RPMI8226 (cell line): Measurements from ENCODE around the gene CFAP46.

Source experiments
- DNase-seq: peaks from one replicate; pipeline ENCODE4 v3.0.0-alpha.2; 2015

The CFAP46 gene

GRCh38 chr10:132879408-132880127 is 62.8 kb downstream of the CFAP46 start:
- DNase-seq, result no peak

- no peak for DNase-seq
These were observed 63.5 kb downstream of the CFAP46 start for GRCh38 chr10:132878730-132879407.

GRCh38 chr10:132878091-132878729 is 64.2 kb downstream of the CFAP46 start:
- no peak for DNase-seq

DNA sequence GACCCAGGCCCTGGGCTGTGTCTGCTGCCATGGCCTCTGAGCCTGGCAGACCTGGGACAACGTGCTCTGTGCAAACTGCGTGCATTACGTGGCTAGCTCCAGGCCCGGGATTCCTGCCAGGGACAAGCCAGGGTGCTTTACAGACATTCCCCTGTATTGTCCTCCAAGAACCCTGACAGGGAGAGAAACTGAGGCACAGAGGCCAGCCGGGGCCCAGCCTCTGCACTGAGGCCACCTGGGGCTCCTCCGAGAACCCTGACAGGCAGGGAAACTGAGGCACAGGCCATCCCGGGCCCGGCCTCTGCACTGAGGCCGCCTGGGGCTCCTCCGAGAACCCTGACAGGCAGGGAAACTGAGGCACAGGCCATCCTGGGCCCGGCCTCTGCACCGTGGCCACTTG is 64.9 kb downstream of the CFAP46 start:
- DNase-seq, result no peak

DNA sequence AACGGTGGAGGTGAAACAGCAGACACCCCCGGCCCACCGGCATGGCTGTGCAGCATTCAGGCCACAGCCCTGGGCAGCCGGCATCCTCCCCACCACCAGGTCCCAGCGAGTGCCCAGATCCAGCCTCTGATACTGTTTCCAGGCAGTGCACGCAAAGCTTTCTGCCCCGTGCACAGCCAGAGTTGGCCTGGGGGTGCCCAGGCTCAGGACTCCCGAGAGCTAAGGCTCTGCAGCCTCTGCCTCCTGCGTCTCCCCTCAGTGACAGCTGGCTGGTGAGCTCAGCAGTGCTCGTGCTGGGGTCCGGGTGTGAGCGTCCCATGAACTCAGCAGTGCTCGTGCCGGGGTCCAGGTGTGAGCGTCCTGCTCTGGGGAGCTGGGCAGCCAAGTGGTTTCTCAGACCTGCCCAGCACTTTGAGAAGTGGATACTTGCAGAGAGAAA is 65.4 kb downstream of the CFAP46 start:
- DNase-seq, result no peak

GRCh38 chr10:132876131-132876860 is 66.1 kb downstream of the CFAP46 start:
- DNase-seq, result no peak

- no peak for DNase-seq
These were observed 66.9 kb downstream of the CFAP46 start for GRCh38 chr10:132875435-132875834.

GRCh38 chr10:132873395-132873794 is 69.0 kb downstream of the CFAP46 start:
- no peak for DNase-seq

GRCh38 chr10:132872658-132873057 is 69.7 kb downstream of the CFAP46 start:
- DNase-seq, result no peak

DNA sequence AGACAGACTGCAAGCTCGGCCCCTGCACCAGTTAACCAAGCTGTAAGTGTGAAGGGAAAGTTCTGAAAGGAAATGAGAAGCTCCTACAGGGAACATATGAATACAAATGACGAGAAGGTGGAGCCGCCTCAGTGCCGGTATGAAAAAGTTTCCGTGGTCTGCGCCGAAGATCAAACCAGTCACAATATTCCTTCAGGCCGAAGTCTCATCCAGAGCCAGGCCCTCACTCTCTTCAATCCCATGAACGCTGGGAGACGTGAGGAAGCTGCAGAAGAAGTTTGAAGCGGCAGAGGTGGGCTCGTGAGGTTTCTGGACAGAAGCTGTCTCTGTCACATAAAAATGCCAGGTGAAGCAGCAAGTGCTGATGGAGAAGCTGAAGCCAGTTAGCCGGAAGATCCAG is 71.9 kb downstream of the CFAP46 start:
- DNase-seq, result no peak

DNA sequence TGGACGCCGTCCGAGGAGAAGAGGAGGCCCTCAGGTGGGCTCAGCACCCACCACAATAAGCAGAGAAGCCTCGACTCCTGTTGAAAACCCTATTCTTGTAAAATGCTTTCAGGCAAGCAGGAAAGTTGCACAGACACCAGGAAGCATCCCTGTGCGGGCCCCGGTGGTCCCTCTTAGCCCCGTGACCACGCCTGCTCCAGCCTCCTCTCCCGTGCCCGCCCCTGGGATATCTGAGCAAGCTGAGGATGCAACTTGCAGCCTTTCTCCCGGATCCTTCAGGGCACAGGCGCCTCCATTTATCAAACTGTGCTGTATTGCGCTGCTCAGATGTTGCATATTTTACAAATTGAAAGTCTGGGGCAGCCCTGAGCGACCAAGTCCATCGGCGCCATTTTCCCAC is 72.7 kb downstream of the CFAP46 start:
- no peak for DNase-seq

DNA sequence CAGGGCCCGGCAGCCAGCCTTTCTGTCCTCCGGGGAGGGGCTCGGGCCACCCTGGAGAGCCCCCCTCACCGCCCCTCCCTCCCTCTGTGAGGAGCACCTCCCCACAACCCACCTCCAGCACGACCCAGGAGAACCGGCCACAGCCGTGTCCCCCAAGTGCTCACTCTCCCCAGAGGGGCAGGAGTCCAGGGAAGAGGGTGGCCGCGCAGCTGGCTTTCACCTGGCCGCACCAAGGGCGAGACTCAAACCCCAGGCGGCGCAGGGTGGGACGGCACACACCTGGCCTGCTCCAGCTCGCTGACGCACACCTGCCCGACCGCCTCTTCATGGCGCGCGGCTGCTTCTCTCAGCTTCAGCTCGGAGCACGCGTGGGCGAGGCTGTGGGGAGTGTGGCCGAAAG is 73.4 kb downstream of the CFAP46 start:
- DNase-seq, result no peak

DNA sequence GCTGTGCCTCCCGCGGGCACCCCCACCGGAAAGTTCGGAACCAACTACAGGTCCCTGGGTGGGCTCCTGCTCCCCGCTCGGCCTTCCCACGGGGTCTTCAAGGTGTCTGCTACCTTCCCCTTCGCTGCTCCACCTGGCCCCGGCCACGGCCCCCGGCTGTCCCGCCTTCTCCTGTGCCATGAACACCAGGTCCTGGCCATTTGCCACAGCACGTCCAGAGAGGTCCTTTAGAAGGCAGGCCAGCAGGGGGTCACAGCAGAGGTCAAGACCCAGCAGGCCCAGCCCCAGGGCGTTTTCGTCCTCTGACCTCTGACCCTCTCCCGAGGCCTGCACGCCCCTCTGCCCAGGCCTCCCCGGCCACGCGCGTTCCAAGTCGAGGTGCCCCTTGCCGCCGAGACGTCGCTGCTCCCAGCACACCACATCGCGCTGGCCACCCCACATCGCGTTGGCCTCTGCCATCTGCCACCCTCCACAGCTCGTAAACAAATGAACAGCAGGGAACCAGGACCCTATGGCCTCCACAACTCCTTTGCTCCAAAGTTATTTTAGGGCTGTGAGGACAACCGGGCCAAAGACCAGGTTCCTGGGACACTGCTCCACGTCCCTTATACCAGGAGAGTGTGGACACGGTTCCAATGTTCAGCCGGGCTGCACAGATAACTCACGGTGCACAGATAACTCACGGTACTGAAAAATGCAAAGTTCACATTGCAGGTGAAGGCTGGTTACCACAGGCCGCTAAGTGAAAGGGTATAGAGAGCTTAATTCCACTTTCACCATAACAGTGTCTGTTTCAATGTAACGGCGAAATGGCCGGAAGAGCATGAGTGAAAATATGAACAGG is 74.3 kb downstream of the CFAP46 start:
- DNase-seq, result no peak

DNA sequence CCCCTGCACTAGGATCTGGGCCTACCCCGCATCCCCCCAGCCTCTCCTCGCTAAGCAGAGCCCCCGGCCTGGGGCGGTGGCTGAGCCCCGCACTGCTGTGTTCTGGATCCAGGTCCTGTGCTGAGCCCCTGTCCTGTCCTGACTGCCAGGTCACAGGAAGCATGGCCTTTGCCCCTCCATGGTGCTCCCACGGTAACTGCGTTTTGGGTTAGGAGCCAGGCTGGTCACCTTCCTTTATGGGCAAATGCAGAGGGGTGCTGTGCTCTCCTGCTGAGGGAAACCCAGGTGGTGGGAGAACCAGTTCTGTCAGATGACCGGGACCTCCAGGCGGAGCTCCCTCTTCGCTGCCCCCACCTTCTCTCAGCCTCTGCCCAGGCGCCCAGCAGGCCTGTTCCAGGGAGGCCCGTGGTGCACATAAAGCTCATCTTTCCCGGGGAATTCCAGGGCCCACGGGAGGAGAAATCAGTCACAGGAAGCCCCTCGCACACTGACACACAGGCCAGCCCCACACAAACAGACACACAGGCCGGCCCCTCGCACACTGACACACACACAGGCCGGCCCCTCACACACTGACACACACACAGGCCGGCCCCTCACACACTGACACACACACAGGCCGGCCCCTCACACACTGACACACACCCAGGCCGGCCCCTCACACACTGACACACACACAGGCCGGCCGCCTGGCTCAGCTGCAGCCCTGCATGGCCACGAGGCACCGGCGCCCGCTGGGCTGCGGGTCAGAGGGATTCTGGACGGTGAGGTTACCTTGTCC is 75.6 kb downstream of the CFAP46 start:
- no peak for DNase-seq

DNA sequence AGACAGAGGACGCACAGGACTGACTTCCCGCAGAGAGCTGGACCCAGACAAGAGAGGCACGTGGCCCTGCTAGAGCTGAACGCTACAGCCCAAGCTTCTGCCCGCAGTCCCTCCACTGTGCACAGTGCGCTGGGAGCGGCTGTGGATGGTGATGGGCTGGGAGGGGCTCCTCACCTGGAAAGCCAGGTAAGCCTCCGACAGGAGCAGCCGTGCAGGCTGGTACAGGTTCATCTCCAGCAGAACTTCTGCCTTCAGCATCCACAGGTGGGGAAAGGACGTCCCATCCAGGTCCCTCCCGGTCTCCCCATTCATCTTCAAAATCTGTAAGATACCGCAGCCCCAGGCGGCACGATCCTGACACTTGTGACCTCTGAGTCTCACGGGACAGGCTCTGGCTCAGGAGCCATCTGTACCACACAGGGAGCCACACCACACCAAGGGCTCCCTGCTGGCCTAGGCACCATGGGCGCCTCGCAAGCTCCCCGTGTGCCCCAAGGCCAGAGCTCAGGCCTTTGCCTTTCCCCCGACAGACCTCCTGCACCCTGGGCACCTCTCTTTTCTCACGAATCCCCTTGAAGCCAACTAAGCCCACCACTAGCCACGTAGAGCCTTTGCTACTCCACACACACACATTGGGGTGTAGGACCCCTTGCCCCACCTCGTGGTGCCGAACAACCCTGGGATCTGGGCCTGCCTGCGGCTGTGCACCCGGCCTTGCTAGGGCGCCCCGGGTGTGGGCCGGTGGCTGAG is 76.3 kb downstream of the CFAP46 start:
- no peak for DNase-seq

DNA sequence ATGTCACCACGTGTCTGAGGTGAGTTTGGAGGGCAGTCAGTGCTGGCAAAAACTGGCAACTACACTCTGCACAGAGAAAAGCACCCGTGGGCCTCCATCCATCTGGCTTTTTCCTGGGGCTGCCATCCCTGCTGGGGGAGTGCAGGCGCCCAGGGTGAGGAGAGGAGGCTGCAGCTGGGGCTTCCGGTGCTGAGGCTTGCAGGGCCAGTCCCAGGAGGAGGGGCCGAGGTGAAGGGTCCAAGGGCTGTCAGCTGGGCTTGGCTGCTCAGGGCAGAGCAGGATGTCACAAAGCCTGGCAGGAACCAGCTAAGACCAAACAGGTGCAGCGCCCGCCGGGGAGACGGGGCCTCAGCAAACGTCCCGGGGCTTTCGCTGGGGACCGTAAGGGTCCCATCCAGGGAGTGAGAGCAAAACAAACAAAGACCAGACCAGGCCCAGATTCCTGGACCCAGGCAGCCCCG is 77.2 kb downstream of the CFAP46 start:
- peak; percentile 9 for DNase-seq

DNA sequence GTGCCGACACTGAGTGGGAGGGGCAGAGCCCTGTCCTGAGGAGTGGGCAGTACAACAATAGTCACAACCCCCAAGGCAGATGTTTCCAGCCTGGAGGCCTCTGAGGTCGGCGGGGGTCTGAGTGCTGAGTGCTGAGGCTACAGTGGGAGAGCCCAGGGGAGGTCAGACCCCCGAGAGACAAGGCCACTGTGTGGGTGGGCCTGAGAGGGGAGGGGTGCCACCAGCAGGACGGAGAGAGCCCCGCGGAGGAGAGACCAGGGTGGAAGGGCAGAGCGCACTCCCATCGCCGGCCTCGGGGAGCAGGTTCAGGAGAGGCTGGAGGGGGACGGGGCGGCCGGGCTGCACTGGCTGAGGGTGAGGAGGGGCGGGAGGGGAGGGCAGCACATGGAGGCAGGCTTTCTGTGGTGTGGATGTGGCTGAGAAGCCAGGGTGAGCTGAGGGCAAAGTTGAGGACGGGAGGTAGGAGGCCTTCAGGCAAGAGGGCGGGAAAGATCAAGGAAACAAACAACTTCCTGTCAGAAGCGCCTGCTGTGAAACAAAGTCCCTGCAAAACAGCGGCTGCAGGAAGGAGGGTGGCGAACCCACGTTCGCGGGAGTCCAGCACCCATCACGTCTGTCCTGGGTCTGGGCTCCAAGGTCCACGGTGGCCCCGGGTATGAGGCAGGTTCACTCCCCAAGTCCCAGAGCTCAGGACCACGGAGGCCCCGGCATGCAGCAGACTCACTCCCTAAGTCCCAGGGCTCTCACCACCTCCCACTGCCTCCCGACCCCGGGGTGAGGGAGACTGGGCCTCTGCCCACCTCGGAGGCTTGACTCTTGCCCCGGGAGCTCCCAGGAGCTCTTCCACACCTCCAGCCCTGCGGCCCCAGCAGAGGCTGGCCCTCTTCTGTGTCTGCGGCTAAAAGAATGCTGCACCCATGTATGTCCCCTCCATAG is 79.6 kb downstream of the CFAP46 start:
- DNase-seq, result no peak

GRCh38 chr10:132861884-132862461 is 80.4 kb downstream of the CFAP46 start:
- peak; percentile 46 for DNase-seq

- no peak for DNase-seq
These were observed 81.2 kb downstream of the CFAP46 start for GRCh38 chr10:132861116-132861691.
